Astrocyte (in vitro differentiated cells and primary cell): Measurements from ENCODE around the gene XPO6.

Experiments
- CTCF ChIP-seq: IDR thresholded peaks from 2 replicates; pipeline ENCODE4 v1.5.1; 2011; ENCODE audit warnings: low read depth, mild to moderate bottlenecking, inconsistent platforms, low read length, moderate library complexity; ENCODE audit not compliant: insufficient read depth
- EZH2 ChIP-seq: IDR thresholded peaks from 2 replicates; pipeline ENCODE4 v1.6.1; 2012; ENCODE audit warnings: mild to moderate bottlenecking, low read length, inconsistent platforms; ENCODE audit not compliant: insufficient read depth

DNA sequence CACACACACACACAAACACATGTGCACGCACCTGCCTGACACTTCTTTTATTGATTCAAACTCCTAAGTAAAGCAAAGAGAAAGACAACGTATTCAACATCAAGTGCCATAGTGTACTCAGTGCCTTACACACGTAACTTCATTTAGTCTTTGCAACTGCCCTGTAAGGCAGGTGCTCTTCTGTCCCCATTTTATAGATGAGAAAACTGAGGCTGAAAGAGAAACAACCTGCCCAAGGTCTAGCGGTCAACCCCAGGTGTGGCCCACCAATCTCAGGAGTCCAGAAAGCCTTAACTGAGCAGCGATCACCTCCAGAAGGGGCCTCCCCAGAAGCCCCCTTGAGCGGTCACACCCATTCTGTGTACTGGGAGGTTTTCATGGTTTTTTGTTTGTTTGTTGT lies 137.9 kb downstream of the XPO6 start:
- TF ChIP-seq CTCF (no peak), EZH2 (no peak)
